Measurements from ENCODE around the gene CRACR2B. TPM values are rescaled to one million over a fixed set of nuclear protein-coding genes. Genes with fewer than 3 reads are reported as not detected.

CRACR2B gene
- polyA plus RNA-seq, 3 donors, result 36.7 to 174 (median 50.7) TPM

DNA sequence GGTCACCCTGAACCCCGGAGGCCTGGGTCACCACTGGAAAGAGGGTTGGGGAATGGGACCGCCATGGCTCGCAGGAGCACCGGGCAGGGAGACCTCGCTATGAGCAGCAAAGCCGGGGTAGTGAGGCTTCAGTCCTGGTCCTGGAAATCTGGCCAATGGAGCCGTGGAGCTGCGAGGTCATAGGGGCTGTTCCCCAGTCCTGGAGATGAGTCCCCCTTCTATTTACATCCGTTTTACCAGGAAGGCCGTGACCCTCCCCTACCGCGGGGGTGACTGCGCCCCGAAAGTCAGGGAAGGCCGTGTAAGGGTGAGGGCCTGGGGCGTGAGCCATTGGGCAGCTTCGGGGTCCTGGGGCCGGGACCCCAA is 23.1 kb upstream of the CRACR2B start:
- 5 to 6% (median 6%) methylated on average over 18 of the region's 18 CpGs for WGBS, 3 donors
- no peak overlapping the region for H3K27ac ChIP-seq (ENCODE audit: low read depth, low read length)

- 30 to 32% (median 31%) methylated on average over 36 of the region's 36 CpGs for WGBS, 3 donors
- peak overlapping the region; percentile 97 for H3K27ac ChIP-seq (ENCODE audit: low read depth, low read length)
Measured at GRCh38 chr11:808427-809286, 19.1 kb upstream of the CRACR2B start.

DNA sequence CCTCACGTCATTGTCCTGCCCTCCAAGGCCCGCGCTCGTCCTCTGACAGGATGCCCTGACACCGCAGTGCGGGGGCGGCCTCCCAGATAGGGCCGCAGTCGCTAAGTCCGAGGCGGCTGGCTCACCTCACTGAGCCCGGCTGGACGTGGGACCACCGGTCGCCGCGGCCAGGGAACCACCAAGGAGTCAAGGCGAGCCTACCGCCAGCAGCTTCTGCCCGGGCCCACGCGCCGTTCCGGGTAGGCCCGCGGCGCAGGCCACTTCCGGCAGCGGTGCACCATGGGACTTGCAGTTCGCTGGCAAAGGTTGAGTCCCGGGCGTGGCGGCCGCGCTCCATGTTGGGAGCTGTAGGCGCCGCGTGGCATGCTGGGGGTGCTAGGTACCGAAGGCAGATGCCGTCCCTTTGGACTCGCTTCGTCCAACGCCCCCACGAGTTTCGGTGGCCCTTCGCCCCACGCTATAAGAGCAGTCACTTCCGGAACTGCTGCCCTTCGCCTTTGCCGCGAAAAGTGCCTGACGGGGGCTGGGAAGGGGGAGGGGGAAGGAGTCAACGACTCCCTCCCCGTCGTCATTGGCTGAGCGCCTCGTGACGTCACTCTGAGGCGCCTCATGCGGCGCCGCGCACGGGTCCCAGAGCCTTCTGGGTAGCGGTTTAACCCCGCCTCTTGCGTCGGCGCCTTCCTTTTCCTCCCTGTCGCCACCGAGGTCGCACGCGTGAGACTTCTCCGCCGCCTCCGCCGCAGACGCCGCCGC is 18.3 kb upstream of the CRACR2B start, which contains the start of gene RPLP2:
RPLP2 (plus strand) TSS at position 681 of the 753 bp plus-strand sequence. CDS start 268 bp downstream, outside the sequence.
- peak within 1 kb of the TSS; percentile 97 for H3K27ac ChIP-seq (ENCODE audit: low read depth, low read length)
- WGBS, 3 donors, result 0% methylated on average over 67 to 81 of the region's 81 CpGs

DNA sequence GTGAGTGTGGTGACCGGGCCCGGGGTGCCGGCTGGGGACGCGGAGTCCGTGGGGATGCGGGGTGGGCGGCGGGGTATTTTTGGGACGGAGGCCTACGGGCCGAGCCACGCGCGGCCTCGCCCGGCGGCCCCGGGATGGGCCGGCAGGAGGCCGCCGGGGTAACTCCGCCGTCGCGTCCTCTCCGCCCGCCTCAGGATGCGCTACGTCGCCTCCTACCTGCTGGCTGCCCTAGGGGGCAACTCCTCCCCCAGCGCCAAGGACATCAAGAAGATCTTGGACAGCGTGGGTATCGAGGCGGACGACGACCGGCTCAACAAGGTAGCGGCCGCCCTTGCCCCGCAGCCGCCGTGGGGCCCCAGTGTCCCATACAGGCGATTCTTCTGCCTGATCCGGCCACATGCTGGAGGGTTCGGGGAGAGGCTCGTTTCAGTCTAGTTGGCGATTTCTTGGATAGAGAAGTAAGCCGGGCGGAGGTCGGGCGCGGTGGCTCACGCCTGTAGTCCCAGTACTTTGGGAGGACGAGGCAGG is 17.6 kb upstream of the CRACR2B start:
- 0 to 1% (median 1%) methylated on average over 53 to 55 of the region's 55 CpGs for WGBS, 3 donors
- peak overlapping the region; percentile 38 for H3K27ac ChIP-seq (ENCODE audit: low read depth, low read length)

DNA sequence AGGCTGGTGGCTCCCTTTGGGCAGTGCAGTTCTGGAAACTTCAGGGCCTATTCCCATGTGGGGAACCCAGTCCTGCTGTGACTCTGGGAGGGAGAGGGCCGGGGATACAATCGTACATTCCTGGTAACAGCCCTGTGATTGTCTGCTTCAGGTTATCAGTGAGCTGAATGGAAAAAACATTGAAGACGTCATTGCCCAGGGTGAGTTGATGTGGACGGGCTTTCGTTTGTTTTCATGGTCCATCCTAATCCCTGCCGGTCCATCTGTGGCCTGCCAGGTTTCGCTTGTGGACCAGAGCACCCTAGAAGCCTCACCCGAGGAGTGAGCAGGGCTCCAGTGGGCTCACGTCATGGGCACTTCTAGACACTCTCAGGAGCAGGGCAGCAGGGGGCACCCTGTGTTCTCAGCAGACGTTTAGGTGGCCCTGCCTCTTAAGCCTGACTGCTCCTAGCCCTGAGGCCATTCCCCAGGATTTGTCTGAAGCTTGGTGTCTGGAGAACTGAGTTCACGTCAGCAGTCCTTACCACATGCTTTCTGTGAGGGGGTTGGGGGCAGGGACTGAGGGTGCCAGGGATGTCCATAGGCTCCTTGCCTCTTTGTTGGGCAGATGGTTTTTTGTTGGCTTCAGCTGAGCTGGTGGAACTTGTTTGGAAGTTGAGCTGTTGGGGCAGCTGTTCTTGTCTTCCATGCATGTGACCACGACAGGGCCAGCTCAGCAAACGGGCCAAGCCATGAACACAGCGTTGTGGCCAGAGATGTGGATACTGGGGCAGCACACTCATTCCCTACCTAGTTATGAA is 16.1 kb upstream of the CRACR2B start:
- 57 to 67% (median 61%) methylated on average over 14 of the region's 14 CpGs for WGBS, 3 donors

DNA sequence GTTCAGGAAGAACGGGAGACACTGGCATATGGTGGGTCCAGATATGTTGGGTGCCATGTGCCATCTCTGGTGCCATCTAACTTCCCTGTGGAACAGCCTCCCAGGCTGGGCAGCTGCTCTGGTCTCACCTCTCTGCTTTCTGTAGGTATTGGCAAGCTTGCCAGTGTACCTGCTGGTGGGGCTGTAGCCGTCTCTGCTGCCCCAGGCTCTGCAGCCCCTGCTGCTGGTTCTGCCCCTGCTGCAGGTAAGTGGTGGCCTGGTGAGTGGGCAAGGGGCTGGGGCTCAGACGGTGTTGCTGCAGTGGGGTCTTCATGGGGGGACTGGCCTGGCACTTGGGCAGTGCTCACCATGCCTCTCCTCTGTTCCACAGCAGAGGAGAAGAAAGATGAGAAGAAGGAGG is 15.3 kb upstream of the CRACR2B start:
- 77 to 90% (median 84%) methylated on average over 3 of the region's 3 CpGs for WGBS, 3 donors
- H3K27ac ChIP-seq (ENCODE audit: low read depth, low read length), result no peak overlapping the region

More for the DNA sequence above, 16.1 kb upstream of the CRACR2B start:
- no peak overlapping the region for H3K27ac ChIP-seq (ENCODE audit: low read depth, low read length)

GRCh38 chr11:813072-813455 is 14.7 kb upstream of the CRACR2B start:
- WGBS, 3 donors, result 88 to 96% (median 90%) methylated on average over 6 of the region's 6 CpGs
- no peak overlapping the region for H3K27ac ChIP-seq (ENCODE audit: low read depth, low read length)

DNA sequence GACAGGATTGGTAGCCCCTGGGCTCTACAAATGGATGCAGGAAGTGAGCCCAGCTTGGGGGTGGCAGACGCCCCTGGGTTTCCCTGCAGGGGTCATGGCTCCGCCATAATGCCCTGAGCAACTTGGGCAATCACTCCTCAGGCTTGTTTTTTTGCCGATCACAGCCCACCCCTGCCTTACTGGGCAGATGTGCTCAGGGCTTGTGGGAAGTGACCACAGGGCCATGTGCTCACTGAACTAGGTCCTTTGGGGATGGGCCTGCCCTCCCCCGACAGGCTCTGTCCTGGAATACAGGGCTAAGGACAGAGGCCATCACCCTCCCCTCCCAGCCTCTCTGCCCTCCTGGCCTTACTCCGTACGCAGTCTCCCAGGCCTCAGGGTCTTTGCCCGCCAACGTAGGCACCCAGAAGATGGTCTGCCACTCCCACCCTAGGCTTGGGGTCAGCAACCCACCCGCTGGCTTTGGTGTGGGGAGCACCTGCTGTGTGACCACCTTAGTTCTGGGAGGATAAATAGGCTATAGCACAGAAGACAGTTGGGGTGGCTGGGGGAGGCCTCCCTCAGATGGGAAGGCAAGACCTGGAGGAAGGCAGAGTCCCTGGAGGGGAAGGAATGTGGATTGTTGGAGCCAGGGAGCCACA is 14.1 kb upstream of the CRACR2B start:
- WGBS, 3 donors, result 66 to 85% (median 79%) methylated on average over 9 of the region's 9 CpGs
- no peak overlapping the region for H3K27ac ChIP-seq (ENCODE audit: low read depth, low read length)

GRCh38 chr11:815675-816432 is 11.9 kb upstream of the CRACR2B start:
- no peak overlapping the region for H3K27ac ChIP-seq (ENCODE audit: low read depth, low read length)
- 78 to 81% (median 81%) methylated on average over 11 of the region's 11 CpGs for WGBS, 3 donors

GRCh38 chr11:816433-816779 is 11.3 kb upstream of the CRACR2B start:
- WGBS, 3 donors, result 76 to 86% (median 81%) methylated on average over 11 of the region's 11 CpGs
- no peak overlapping the region for H3K27ac ChIP-seq (ENCODE audit: low read depth, low read length)

DNA sequence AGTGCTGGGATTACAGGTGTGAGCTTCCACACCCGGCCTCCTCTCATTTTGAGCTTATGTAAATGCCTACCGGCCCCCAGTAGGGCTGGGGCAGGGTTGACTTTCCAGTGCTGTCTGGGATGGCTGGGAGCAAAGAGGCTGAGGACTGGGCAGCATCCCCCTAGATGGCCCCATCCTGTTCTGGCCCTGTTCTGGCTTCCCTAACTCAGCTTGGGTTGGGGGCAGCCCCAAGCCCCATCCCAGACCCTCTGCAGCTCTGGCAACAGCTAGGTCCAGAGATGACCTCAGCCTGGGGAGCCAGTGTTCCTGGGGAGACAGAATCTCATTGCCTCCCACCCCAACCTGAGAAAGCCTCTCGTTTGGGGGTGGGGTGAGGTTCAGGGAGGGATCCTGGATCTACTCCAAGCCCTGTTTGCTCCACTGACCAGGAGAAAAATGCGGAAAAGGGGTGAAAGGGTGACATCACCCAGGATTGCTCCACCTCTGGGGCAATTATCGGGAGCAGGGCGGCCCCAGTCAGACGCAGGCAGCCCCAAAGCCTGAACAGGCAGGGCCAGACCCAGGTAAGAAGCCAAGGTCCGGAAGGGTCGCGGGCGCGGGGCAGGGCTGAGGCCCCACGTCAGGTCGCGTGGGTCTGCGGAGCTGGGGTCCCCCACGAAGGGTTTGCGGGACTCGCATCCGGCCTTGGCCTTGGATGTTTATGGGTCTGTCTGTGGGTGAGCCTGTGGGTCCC is 9.2 kb upstream of the CRACR2B start, which contains the start of gene PNPLA2:
PNPLA2 (plus strand) TSS at position 519 of the 733 bp plus-strand sequence. CDS start 805 bp downstream, outside the sequence.
- peak within 1 kb of the TSS; percentile 4 for H3K27ac ChIP-seq (ENCODE audit: low read depth, low read length)
- 11 to 20% (median 18%) methylated on average over 20 of the region's 20 CpGs for WGBS, 3 donors

DNA sequence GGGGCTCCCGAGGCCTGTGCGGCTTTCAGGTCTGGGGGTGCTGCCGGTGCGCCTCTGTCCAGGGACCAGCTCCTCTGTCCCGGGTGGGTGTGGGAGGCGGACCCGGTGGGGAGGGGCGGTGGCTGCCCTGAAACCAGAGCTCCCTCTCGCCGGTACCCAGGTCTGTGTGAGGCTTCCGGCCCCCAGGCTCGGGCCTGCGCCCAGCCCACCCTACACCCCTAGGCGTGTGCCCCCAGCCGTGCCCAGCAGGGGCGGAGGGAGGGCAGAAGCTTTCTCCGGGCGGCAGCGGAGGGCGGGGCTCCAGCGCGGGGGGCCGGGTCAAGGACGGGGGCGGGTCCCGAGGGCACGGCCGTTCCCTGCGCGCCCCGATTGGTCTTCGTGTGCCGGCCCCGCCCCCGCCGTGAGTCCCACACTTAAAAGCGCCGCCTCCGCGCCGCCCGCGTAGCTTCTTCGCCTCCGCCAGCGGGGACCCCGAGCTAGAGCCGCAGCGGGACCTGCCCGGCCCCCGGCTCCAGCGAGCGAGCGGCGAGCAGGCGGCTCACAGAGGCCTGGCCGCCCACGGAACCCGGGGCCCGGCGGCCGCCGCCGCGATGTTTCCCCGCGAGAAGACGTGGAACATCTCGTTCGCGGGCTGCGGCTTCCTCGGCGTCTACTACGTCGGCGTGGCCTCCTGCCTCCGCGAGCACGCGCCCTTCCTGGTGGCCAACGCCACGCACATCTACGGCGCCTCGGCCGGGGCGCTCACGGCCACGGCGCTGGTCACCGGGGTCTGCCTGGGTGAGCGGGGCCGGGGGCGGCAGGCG is 8.4 kb upstream of the CRACR2B start:
- H3K27ac ChIP-seq (ENCODE audit: low read depth, low read length), result peak overlapping the region; percentile 4
- 0 to 1% (median 1%) methylated on average over 53 to 96 of the region's 96 CpGs for WGBS, 3 donors

GRCh38 chr11:819943-820649 is 7.6 kb upstream of the CRACR2B start:
- H3K27ac ChIP-seq (ENCODE audit: low read depth, low read length), result no peak overlapping the region
- WGBS, 3 donors, result 1 to 2% (median 2%) methylated on average over 45 to 47 of the region's 47 CpGs

DNA sequence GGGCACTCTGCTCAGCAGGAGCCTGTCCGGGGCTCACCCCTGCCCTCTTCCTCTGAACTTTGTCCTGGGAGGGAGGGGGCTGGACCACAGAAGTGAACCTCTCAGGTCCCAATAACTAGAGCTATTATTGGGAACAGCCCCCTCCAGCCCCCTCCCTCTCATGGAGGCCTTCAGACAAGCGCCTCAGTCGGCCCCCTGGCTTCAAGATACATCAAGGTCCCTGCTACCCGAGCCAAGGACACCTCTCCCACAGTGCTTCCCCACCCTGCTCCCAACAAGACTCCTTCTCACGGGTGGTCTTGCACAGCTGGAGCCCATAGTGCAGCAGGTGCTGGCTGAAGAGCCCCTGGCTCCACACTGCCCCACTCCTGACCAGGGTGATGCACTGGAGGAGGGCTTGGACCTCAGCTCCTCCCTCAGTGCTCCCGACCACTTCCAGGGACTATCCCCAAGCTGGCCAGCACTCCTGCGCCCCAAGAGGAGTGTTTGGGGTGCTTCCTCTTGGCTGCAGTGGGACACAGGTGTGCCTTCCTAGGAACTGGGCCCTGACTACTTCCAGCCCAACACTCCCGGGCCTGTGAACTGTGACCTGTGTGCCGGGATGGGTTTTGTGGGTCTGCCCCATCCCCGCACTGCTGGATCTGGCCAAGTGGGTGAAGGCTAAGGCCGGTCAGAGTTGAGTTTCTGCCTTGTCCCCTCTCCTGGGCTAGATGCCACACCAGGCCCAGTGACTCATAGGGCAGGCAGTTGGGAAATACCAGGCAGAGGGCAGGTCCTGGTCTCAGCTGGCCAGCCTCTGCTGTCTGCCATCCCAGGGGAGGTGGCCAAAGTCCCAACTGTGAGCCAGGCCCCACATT is 6.8 kb upstream of the CRACR2B start:
- no peak overlapping the region for H3K27ac ChIP-seq (ENCODE audit: low read depth, low read length)
- 19 to 47% (median 42%) methylated on average over 10 to 11 of the region's 11 CpGs for WGBS, 3 donors
